IPS-20b (cell line): ENCODE data around the gene EXTL2.
"Not testable (repeated sequence)": the region's sequence is repeated elsewhere in the genome, so short reads cannot be mapped to it uniquely, and the experiment has no call there.

Experiments
- H3K27ac ChIP-seq: one replicate; pipeline ENCODE4 v1.5.1; 2013; ENCODE audit warnings: low read length
- H3K27me3 ChIP-seq: 2 replicates; pipeline ENCODE4 v1.6.1; 2013; ENCODE audit warnings: mild to moderate bottlenecking, low read length, inconsistent platforms; ENCODE audit not compliant: insufficient read depth
- H3K36me3 ChIP-seq: 2 replicates; pipeline ENCODE4 v1.6.1; 2013; ENCODE audit warnings: low read depth, mild to moderate bottlenecking, inconsistent platforms, low read length, moderate library complexity; ENCODE audit not compliant: insufficient read depth
- H3K4me1 ChIP-seq: 2 replicates; pipeline ENCODE4 v1.6.1; 2013; ENCODE audit warnings: mild to moderate bottlenecking, control low read depth, inconsistent platforms, low read length, moderate library complexity; ENCODE audit not compliant: insufficient read depth
- H3K4me3 ChIP-seq: 2 replicates; pipeline ENCODE4 v1.5.1; 2013; ENCODE audit warnings: mild to moderate bottlenecking, low read length, inconsistent platforms
- H3K9ac ChIP-seq: 2 replicates; pipeline ENCODE4 v1.6.1; 2013; ENCODE audit warnings: low read depth, mild to moderate bottlenecking, inconsistent platforms, low read length, moderate library complexity
- H3K9me3 ChIP-seq: 2 replicates; pipeline ENCODE4 v1.6.1; 2013; ENCODE audit warnings: mild to moderate bottlenecking, low read depth, low read length, inconsistent platforms; ENCODE audit not compliant: insufficient read depth

The EXTL2 gene

DNA sequence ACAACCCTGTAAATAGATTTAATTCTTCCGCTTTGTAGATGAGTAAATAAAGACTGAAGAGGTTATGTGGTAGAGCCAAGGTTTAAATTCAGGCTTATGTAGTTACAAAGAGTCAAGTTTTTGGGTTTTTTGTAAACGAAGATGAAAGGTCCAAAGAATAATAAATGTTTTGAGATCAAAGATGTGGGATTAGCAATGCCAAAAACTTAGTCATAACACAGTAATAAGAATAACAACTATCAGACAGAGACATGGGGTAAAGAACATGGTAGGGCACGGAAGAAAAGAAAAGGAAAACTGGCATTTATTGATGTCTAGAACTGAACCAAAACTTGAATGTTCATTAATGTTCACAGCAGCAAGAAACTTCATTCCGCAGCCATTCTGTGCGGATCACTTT is 42.9 kb downstream of the EXTL2 start:
- Histone ChIP-seq H3K4me3 (no peak overlapping the region), H3K4me1 (no peaks in the 10 kb centered on the region), H3K27ac (no peak overlapping the region), H3K9me3 (no peaks in the 10 kb centered on the region), H3K36me3 (no peaks in the 10 kb centered on the region), H3K9ac (no peak overlapping the region), H3K27me3 (peaks cover 48% of the 10 kb centered on the region)

- Histone ChIP-seq H3K9ac (no peak overlapping the region), H3K27me3 (peaks cover 67% of the 10 kb centered on the region), H3K4me3 (no peak overlapping the region), H3K27ac (no peak overlapping the region), H3K4me1 (no peaks in the 10 kb centered on the region), H3K36me3 (no peaks in the 10 kb centered on the region), H3K9me3 (no peaks in the 10 kb centered on the region)
Measured at GRCh38 chr1:100847361-100848082, 47.1 kb downstream of the EXTL2 start.

DNA sequence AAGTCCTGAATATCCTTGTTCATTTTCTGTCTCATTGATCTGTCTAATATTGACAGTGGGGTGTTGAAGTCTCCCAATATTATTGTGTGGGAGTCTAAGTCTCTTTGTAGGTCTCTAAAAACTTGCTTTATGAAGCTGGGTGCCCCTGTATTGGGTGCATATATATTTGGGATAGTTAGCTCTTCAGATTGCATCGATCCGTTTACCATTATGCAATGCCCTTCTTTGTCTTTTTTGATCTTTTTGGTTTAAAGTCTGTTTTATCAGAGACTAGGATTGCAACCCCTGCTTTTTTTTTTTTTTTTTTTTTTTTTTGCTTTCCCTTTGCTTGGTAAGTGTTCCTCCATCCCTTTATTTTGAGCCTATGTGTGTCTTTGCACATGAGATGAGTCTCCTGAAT is 51.5 kb downstream of the EXTL2 start:
- H3K27ac ChIP-seq, H3K9ac ChIP-seq, H3K4me1 ChIP-seq, H3K36me3 ChIP-seq, H3K4me3 ChIP-seq, H3K9me3 ChIP-seq: not testable (repeated sequence)
- H3K27me3 ChIP-seq: peaks cover 31% of the 10 kb centered on the region; the same call in 1 of the 2 replicates

DNA sequence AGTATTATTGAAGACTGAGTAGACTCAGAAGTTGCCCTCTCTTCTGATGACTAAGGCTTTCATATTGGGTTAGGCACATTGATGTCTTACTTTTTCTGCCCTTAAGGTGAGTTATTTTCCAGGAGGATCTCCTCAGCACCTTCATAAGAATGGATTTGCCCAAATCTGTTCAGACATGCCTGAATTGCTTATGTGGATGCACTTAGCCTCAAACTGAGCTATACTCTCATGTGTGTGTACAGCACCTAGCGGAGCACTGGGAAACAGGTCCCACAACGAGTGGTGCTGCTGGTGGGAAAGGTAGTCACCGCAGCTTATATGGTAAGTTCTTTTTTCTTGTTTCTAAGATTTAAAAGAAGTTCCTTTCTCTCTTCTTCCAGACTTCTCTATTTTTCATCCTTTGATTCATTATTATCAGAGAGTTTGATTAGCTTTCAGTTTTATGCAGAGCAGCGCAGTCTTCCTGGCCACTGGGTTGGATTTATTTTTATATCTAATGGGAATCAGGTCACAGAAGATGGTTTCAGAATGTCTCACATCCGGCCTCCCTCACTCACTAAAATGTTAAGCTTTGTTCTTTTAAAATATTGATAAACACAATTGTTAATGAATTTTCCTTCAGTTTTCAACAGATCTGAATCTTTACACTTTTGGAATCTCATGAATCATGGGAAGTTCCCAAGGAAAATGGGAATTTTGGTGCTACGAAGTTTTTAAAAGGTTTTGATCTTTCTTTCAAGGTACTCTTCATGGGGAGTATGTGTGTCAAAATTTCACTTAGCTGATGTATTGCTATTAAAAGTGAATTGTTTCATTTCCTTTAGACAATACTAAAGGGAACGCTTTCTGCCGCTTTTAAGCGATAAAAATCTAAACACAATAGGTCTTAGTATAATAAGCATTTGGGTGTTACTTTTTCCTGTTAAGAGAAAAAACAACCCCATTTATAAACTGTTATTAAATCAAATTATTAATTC is 58.5 kb downstream of the EXTL2 start:
- Histone ChIP-seq H3K9ac (no peak overlapping the region), H3K36me3 (no peaks in the 10 kb centered on the region), H3K9me3 (no peaks in the 10 kb centered on the region), H3K4me1 (no peaks in the 10 kb centered on the region; the same call in 1 of the 2 replicates), H3K27me3 (no peaks in the 10 kb centered on the region), H3K4me3 (no peak overlapping the region), H3K27ac (no peak overlapping the region)

DNA sequence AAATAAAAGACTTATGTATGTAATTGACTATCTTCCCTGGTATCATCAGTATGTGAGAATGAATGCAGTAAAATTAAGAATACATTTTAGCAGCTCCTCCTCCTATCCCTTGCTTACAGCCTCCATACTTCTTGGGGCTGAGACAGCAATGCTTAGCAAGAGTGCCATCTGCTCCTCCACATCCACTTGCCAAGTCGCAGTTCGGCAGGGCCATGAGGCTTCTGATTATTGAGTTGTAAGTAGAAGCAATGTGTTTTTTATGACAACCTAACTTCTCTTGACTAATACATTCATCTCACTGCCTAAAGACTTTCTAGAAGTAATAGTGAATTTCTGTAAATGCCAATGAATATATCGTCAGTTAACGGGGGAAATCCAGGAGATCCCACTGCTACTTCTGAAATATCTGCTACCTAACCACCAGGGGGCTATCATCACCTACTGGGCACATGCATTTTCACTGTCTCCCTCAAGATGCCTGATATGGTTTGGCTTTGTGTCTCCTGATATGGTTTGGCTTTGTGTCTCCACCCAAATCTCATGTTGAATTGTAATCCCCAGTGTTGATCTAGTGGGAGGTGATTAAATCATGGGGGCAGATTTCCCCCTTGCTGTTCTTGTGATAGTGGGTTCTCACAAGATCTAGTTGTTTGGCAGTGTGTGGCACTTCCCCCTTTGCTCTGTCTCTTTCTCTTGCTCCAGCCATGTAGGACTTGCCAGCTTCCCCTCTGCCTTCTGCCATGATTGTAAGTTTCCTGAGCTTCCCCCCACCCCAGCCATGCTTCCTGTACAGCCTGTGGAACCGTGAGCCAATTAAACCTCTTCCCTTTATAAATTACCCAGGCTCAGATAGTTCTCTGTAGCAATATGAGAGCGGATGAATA is 59.6 kb downstream of the EXTL2 start:
- no peaks in the 10 kb centered on the region for H3K27me3 ChIP-seq
- no peak overlapping the region for H3K9ac ChIP-seq
- no peaks in the 10 kb centered on the region; the same call in 1 of the 2 replicates for H3K4me1 ChIP-seq
- H3K4me3 ChIP-seq: no peak overlapping the region
- no peaks in the 10 kb centered on the region for H3K36me3 ChIP-seq
- no peaks in the 10 kb centered on the region for H3K9me3 ChIP-seq
- H3K27ac ChIP-seq: no peak overlapping the region

GRCh38 chr1:100832694-100833428 is 61.8 kb downstream of the EXTL2 start:
- Histone ChIP-seq H3K4me1 (no peaks in the 10 kb centered on the region; the same call in 1 of the 2 replicates), H3K4me3 (no peak overlapping the region), H3K27ac (no peak overlapping the region), H3K27me3 (no peaks in the 10 kb centered on the region), H3K9ac (no peak overlapping the region), H3K36me3 (no peaks in the 10 kb centered on the region), H3K9me3 (no peaks in the 10 kb centered on the region)

- H3K9ac ChIP-seq, H3K9me3 ChIP-seq, H3K27ac ChIP-seq, H3K4me3 ChIP-seq, H3K4me1 ChIP-seq, H3K27me3 ChIP-seq, H3K36me3 ChIP-seq: not testable (repeated sequence)
Measured at GRCh38 chr1:100825666-100826065, 69.0 kb downstream of the EXTL2 start.
